Prostate gland (tissue), 2 donors: ENCODE data around the gene FBXO8. TPM values are rescaled to one million over a fixed set of nuclear protein-coding genes. Genes with fewer than 3 reads are reported as not detected.

Source experiments
- DNase-seq: peaks from one replicate; pipeline ENCODE4 v3.0.0-alpha.2; 2019; ENCODE audit warnings: low spot score
- H3K27ac ChIP-seq, 2 donors: fragments of 200-600 bp; sonication (generic); 2 replicates each; pipeline ENCODE4 v1.5.1; 2017 to 2019
- H3K27me3 ChIP-seq: fragments of 200-600 bp; sonication (generic); replicated peaks from 2 replicates; pipeline ENCODE4 v1.5.1; 2019; ENCODE audit not compliant: insufficient read depth
- H3K36me3 ChIP-seq, 2 donors: fragments of 200-600 bp; sonication (generic); 1 replicate in 1 of 2; 2 replicates in 1 of 2; pipeline versions ENCODE4 v1.5.1 to v1.8.1; 2017 to 2019
- H3K4me1 ChIP-seq: fragments of 200-600 bp; sonication (generic); replicated peaks from 2 replicates; pipeline ENCODE4 v1.5.1; 2019
- H3K4me3 ChIP-seq, 2 donors: fragments of 200-600 bp; sonication (generic); 2 replicates each; pipeline ENCODE4 v1.5.1; 2017 to 2019
- H3K9me3 ChIP-seq: fragments of 200-600 bp; sonication (generic); 2 replicates; pipeline ENCODE4 v1.5.1; 2017
- CTCF ChIP-seq, 4 experiments: fragments of 200-600 bp in 2 of 4; fragments of 450-650 bp in 2 of 4; sonication (generic) in 2 of 4; IDR thresholded peaks; 1 replicate in 3 of 4; 2 replicates in 1 of 4; pipeline ENCODE4 v1.5.1; 2016 to 2019; ENCODE audit warnings: antibody characterized with exemption in 4 of 4, mild to moderate bottlenecking in 2 of 4, moderate library complexity in 2 of 4
- POLR2A ChIP-seq: fragments of 450-650 bp; IDR thresholded peaks from one replicate; pipeline ENCODE4 v1.6.1; 2016; ENCODE audit warnings: antibody characterized with exemption, mild to moderate bottlenecking
- POLR2AphosphoS5 ChIP-seq: sonication (generic); formaldehyde crosslinking; IDR thresholded peaks from one replicate; pipeline ENCODE4 v1.6.1; 2017; ENCODE audit warnings: antibody characterized with exemption
- WGBS: methylation state at CpG from one replicate; pipeline ENCODE4 v1.1.5; 2018; 5-methylcytosine and 5-hydroxymethylcytosine counted together
- intact Hi-C: fragments of 100-400 bp; cut with DNase I; formaldehyde crosslinking; loops from one replicate; pipeline ENCODE4 v1.14.2; 2022
- total RNA-seq, 2 donors: library from RNA; depleted of rRNA; stranded (reverse); fragments of >200 nt; gene quantifications; one replicate each; pipeline ENCODE4 v1.1.0, GENCODE V29; 2016

The FBXO8 gene
- total RNA-seq, 2 donors from 2014 or later = 35.0 to 38.1 TPM

- Histone ChIP-seq H3K9me3 (no peaks in the 10 kb centered on the region), H3K27me3 (no peaks in the 10 kb centered on the region), H3K4me3 (no peak overlapping the region), H3K36me3 (no peaks in the 10 kb centered on the region), H3K27ac (no peak overlapping the region), H3K4me1 (no peaks in the 10 kb centered on the region)
- no peak for DNase-seq
- TF ChIP-seq POLR2AphosphoS5 (no peak), CTCF (IDR thresholded peaks at IDR 0.05) (no peak), POLR2A (no peak)
- WGBS = 93% methylated on average over 3 of the region's 3 CpGs
- intact Hi-C loops = no loop called here
These were observed 3.4 kb upstream of the FBXO8 start for GRCh38 chr4:174286870-174287269.

GRCh38 chr4:174284487-174284886, 1.0 kb upstream of the FBXO8 start:
- Histone ChIP-seq H3K4me3 (peak overlapping the region; percentile 70 to 85), H3K4me1 (no peaks in the 10 kb centered on the region), H3K27me3 (no peaks in the 10 kb centered on the region), H3K36me3 (no peaks in the 10 kb centered on the region), H3K27ac (peak overlapping the region; percentile 98 to 100), H3K9me3 (no peaks in the 10 kb centered on the region)
- intact Hi-C loops = no loop called here
- no peak for TF ChIP-seq POLR2AphosphoS5
- TF ChIP-seq CTCF (IDR thresholded peaks at IDR 0.05) = no peak
- no peak for TF ChIP-seq POLR2A
- no peak for DNase-seq
- 10% methylated on average over 6 of the region's 6 CpGs for WGBS

- WGBS = under 1% methylated on average over 22 of the region's 22 CpGs
- intact Hi-C loops = no loop called here
These were observed 496 bp downstream of the FBXO8 start for GRCh38 chr4:174282836-174283506.

GRCh38 chr4:174281901-174282300, 1.6 kb downstream of the FBXO8 start:
- no peak for DNase-seq
- intact Hi-C loops = no loop called here
- H3K4me1 ChIP-seq = no peaks in the 10 kb centered on the region
- H3K4me3 ChIP-seq = no peak overlapping the region
- no peaks in the 10 kb centered on the region for H3K36me3 ChIP-seq
- H3K27me3 ChIP-seq = no peaks in the 10 kb centered on the region
- no peak for TF ChIP-seq POLR2A
- no peak for TF ChIP-seq POLR2AphosphoS5
- no peaks in the 10 kb centered on the region for H3K9me3 ChIP-seq
- H3K27ac ChIP-seq = no peak overlapping the region

More at GRCh38 chr4:174282836-174283506, 496 bp downstream of the FBXO8 start:
- TF ChIP-seq POLR2A (no peak), CTCF (IDR thresholded peaks at IDR 0.05) (no peak), POLR2AphosphoS5 (peak; percentile 75)
- no peaks in the 10 kb centered on the region for H3K36me3 ChIP-seq
- no peaks in the 10 kb centered on the region for H3K4me1 ChIP-seq
- H3K4me3 ChIP-seq = peak overlapping the region; percentile 70 to 85
- DNase-seq = peak; percentile 92
- no peaks in the 10 kb centered on the region for H3K9me3 ChIP-seq
- H3K27me3 ChIP-seq = no peaks in the 10 kb centered on the region
- H3K27ac ChIP-seq = peak overlapping the region; percentile 98 to 100

- intact Hi-C loops = no loop called here
- no peak overlapping the region for H3K27ac ChIP-seq
- TF ChIP-seq POLR2AphosphoS5 (no peak), CTCF (IDR thresholded peaks at IDR 0.05) (no peak), POLR2A (no peak)
- no peak for DNase-seq
- no peaks in the 10 kb centered on the region for H3K4me1 ChIP-seq
- H3K9me3 ChIP-seq = no peaks in the 10 kb centered on the region
- WGBS = 82% methylated on average over 5 of the region's 5 CpGs
- no peaks in the 10 kb centered on the region for H3K36me3 ChIP-seq
- no peaks in the 10 kb centered on the region for H3K27me3 ChIP-seq
- H3K4me3 ChIP-seq = no peak overlapping the region
These were observed 2.2 kb downstream of the FBXO8 start for GRCh38 chr4:174281182-174281737.
